ENCODE results near the gene PSTPIP1.

Gene PSTPIP1

GRCh38 chr15:77030048-77030927 is 35.4 kb downstream of the PSTPIP1 start:
- DNase-seq (ENCODE audit: low read depth in 2 of 2) = no peak

- no peak for DNase-seq (ENCODE audit: low read depth in 2 of 2)
These were observed 36.0 kb downstream of the PSTPIP1 start for GRCh38 chr15:77030928-77031375.

GRCh38 chr15:77031376-77032050 is 36.6 kb downstream of the PSTPIP1 start:
- DNase-seq (ENCODE audit: low read depth in 2 of 2) = no peak

GRCh38 chr15:77032052-77032646 is 37.2 kb downstream of the PSTPIP1 start:
- DNase-seq (ENCODE audit: low read depth in 2 of 2) = no peak

- DNase-seq (ENCODE audit: low read depth in 2 of 2) = no peak
These were observed 37.9 kb downstream of the PSTPIP1 start for GRCh38 chr15:77032647-77033416.

GRCh38 chr15:77033417-77033728 is 38.4 kb downstream of the PSTPIP1 start:
- DNase-seq (ENCODE audit: low read depth in 2 of 2) = no peak

- DNase-seq (ENCODE audit: low read depth in 2 of 2) = no peak
These were observed 39.1 kb downstream of the PSTPIP1 start for GRCh38 chr15:77033729-77034671.

GRCh38 chr15:77034695-77035489 is 40.0 kb downstream of the PSTPIP1 start:
- no peak for DNase-seq (ENCODE audit: low read depth in 2 of 2)

- DNase-seq (ENCODE audit: low read depth in 2 of 2) = no peak
These were observed 40.7 kb downstream of the PSTPIP1 start for GRCh38 chr15:77035584-77035983.

GRCh38 chr15:77035999-77036471 is 41.1 kb downstream of the PSTPIP1 start:
- no peak for DNase-seq (ENCODE audit: low read depth in 2 of 2)

- no peak for DNase-seq (ENCODE audit: low read depth in 2 of 2)
These were observed 41.8 kb downstream of the PSTPIP1 start for GRCh38 chr15:77036537-77037387.

GRCh38 chr15:77037388-77038209 is 42.7 kb downstream of the PSTPIP1 start:
- DNase-seq (ENCODE audit: low read depth in 2 of 2) = no peak

- DNase-seq (ENCODE audit: low read depth in 2 of 2) = no peak
These were observed 43.6 kb downstream of the PSTPIP1 start for GRCh38 chr15:77038312-77039216.

GRCh38 chr15:77039217-77039533 is 44.2 kb downstream of the PSTPIP1 start:
- DNase-seq (ENCODE audit: low read depth in 2 of 2) = no peak

GRCh38 chr15:77039848-77040247 is 44.9 kb downstream of the PSTPIP1 start:
- no peak for DNase-seq (ENCODE audit: low read depth in 2 of 2)

GRCh38 chr15:77040673-77041072 is 45.7 kb downstream of the PSTPIP1 start:
- DNase-seq (ENCODE audit: low read depth in 2 of 2) = no peak

- DNase-seq (ENCODE audit: low read depth in 2 of 2) = no peak
These were observed 47.5 kb downstream of the PSTPIP1 start for GRCh38 chr15:77042245-77042919.
